ENCODE measurements around the gene SAMHD1.

DNA sequence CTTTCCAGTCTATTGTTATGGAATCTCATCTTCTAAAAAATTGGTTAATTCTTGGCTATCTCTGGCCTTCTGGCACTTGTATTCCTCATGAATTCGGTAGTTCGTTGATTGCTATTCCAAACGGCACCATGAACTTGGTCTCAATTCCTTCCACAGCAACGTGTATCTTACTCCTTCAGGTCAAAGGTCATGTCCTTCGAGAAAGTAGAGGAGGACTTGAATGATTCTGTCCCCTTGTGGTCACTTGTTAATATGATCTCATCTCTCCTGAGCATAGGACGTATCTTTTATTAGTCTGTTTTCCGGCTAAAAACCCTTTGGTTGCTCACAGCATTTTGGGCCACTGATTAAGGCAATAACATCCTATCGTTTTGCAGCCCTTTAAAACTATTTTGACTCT lies 66.2 kb downstream of the SAMHD1 start:
- TF ChIP-seq, protein P1, sequence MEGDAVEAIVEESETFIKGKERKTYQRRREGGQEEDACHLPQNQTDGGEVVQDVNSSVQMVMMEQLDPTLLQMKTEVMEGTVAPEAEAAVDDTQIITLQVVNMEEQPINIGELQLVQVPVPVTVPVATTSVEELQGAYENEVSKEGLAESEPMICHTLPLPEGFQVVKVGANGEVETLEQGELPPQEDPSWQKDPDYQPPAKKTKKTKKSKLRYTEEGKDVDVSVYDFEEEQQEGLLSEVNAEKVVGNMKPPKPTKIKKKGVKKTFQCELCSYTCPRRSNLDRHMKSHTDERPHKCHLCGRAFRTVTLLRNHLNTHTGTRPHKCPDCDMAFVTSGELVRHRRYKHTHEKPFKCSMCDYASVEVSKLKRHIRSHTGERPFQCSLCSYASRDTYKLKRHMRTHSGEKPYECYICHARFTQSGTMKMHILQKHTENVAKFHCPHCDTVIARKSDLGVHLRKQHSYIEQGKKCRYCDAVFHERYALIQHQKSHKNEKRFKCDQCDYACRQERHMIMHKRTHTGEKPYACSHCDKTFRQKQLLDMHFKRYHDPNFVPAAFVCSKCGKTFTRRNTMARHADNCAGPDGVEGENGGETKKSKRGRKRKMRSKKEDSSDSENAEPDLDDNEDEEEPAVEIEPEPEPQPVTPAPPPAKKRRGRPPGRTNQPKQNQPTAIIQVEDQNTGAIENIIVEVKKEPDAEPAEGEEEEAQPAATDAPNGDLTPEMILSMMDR (IDR thresholded peaks at IDR 0.05), result peak in 1 of 4 experiments; percentile 20
- no peak for TF ChIP-seq POLR2AphosphoS5 (IDR thresholded peaks at IDR 0.05)
- TF ChIP-seq POLR2A (IDR thresholded peaks at IDR 0.05), result no peak
- TF ChIP-seq EP300 (IDR thresholded peaks at IDR 0.05), result no peak
